SU-DHL-6 (cell line): ENCODE data around the gene ONECUT3.

Source experiments
- H2AFZ ChIP-seq: fragments of 200-600 bp; sonication (generic); 2 replicates; pipeline ENCODE4 v1.6.1; 2014; ENCODE audit warnings: low read depth, mild to moderate bottlenecking, moderate library complexity, mixed read lengths, antibody characterized with exemption, low read length; ENCODE audit not compliant: severe bottlenecking
- H3F3A ChIP-seq: fragments of 200-600 bp; shearing (Covaris generic); 2 replicates; pipeline ENCODE4 v1.6.0; 2016; ENCODE audit warnings: antibody characterized with exemption, mild to moderate bottlenecking; ENCODE audit not compliant: insufficient read depth
- H3K27ac ChIP-seq: fragments of 200-600 bp; sonication (generic); 2 replicates; pipeline ENCODE4 v1.5.1; 2016; ENCODE audit warnings: low read depth, mild to moderate bottlenecking, low read length, moderate library complexity, mixed read lengths
- H3K27me3 ChIP-seq: fragments of 200-600 bp; sonication (generic), shearing (Covaris generic); 2 replicates; pipeline ENCODE4 v1.6.0; 2014; ENCODE audit warnings: mild to moderate bottlenecking, low read length
- H3K36me3 ChIP-seq: fragments of 200-600 bp; sonication (generic); 2 replicates; pipeline ENCODE4 v1.6.1; 2014; ENCODE audit warnings: mild to moderate bottlenecking, low read length, mixed read lengths
- H3K4me2 ChIP-seq: fragments of 300-600, 200-600 bp; shearing (Covaris generic), sonication (generic); 2 replicates; pipeline ENCODE4 v1.6.0; 2014; ENCODE audit warnings: low read length, low read depth, mild to moderate bottlenecking; ENCODE audit not compliant: poor library complexity, severe bottlenecking
- H3K4me3 ChIP-seq: fragments of 200-600 bp; sonication (generic); 2 replicates; pipeline ENCODE4 v1.5.1; 2014; ENCODE audit warnings: antibody characterized with exemption, low read length, mild to moderate bottlenecking, mixed read lengths; ENCODE audit not compliant: insufficient read depth, poor library complexity, severe bottlenecking
- H3K79me2 ChIP-seq: fragments of 200-600 bp; sonication (generic); 2 replicates; pipeline ENCODE4 v1.6.1; 2014; ENCODE audit warnings: mild to moderate bottlenecking, low read length, moderate library complexity; ENCODE audit not compliant: insufficient read depth
- H3K9ac ChIP-seq: fragments of 200-600 bp; sonication (generic); 2 replicates; pipeline ENCODE4 v1.7.0; 2014; ENCODE audit warnings: mild to moderate bottlenecking, low read length
- H3K9me2 ChIP-seq: fragments of 200-600 bp; sonication (generic); replicated peaks from 2 replicates; pipeline ENCODE4 v1.6.1; 2014; ENCODE audit warnings: low read length; ENCODE audit not compliant: insufficient read depth
- H3K9me3 ChIP-seq: fragments of 200-600 bp; sonication (generic); 2 replicates; pipeline ENCODE4 v1.6.1; 2014; ENCODE audit warnings: low read length, mixed read lengths; ENCODE audit not compliant: insufficient read depth
- H4K20me1 ChIP-seq: fragments of 200-600 bp; sonication (generic); 2 replicates; pipeline ENCODE4 v1.6.1; 2014; ENCODE audit warnings: low read depth, mild to moderate bottlenecking, antibody characterized with exemption, low read length, moderate library complexity, mixed read lengths
- CTCF ChIP-seq: fragments of 200-600 bp; sonication (generic); IDR thresholded peaks from one replicate; pipeline ENCODE4 v1.5.1; 2017; ENCODE audit warnings: antibody characterized with exemption, mild to moderate bottlenecking, low read length, moderate library complexity; ENCODE audit not compliant: insufficient read depth, poor library complexity, severe bottlenecking
- EZH2phosphoT487 ChIP-seq: fragments of 200-600 bp; sonication (generic), shearing (Covaris generic); conservative IDR thresholded peaks from 2 replicates; pipeline ENCODE4 v1.6.1; 2018; ENCODE audit warnings: mild to moderate bottlenecking, antibody characterized with exemption, low read length, moderate library complexity, mixed read lengths

The ONECUT3 gene

GRCh38 chr19:1805401-1806183, 52.3 kb downstream of the ONECUT3 start:
- Histone ChIP-seq H2AFZ (no peak overlapping the region), H3K36me3 (no peaks in the 10 kb centered on the region), H3K79me2 (no peaks in the 10 kb centered on the region), H3K9ac (no peak overlapping the region), H3K27me3 (no peaks in the 10 kb centered on the region), H4K20me1 (no peaks in the 10 kb centered on the region), H3K4me2 (no peak overlapping the region), H3K9me2 (no peaks in the 10 kb centered on the region), H3K4me3 (no peak overlapping the region), H3F3A (no peaks in the 10 kb centered on the region), H3K9me3 (no peaks in the 10 kb centered on the region), H3K27ac (no peak overlapping the region)
- TF ChIP-seq CTCF (no peak), EZH2phosphoT487 (no peak)

GRCh38 chr19:1806184-1807029, 53.1 kb downstream of the ONECUT3 start:
- Histone ChIP-seq H3K27ac (no peak overlapping the region), H3K9me3 (no peaks in the 10 kb centered on the region), H3K9ac (no peak overlapping the region), H3K36me3 (no peaks in the 10 kb centered on the region), H4K20me1 (no peaks in the 10 kb centered on the region), H3K27me3 (no peaks in the 10 kb centered on the region), H3K9me2 (no peaks in the 10 kb centered on the region), H3K4me3 (no peak overlapping the region), H3K4me2 (no peak overlapping the region), H2AFZ (no peak overlapping the region), H3K79me2 (no peaks in the 10 kb centered on the region), H3F3A (no peaks in the 10 kb centered on the region)
- TF ChIP-seq EZH2phosphoT487 (no peak), CTCF (no peak)

GRCh38 chr19:1807030-1807694, 53.9 kb downstream of the ONECUT3 start:
- Histone ChIP-seq H3K9me3 (no peaks in the 10 kb centered on the region), H3F3A (no peaks in the 10 kb centered on the region), H3K4me2 (no peak overlapping the region), H3K36me3 (no peaks in the 10 kb centered on the region), H4K20me1 (no peaks in the 10 kb centered on the region), H3K27ac (no peak overlapping the region), H3K79me2 (no peaks in the 10 kb centered on the region), H3K9me2 (no peaks in the 10 kb centered on the region), H3K9ac (no peak overlapping the region), H2AFZ (no peak overlapping the region), H3K4me3 (no peak overlapping the region), H3K27me3 (no peaks in the 10 kb centered on the region)
- TF ChIP-seq EZH2phosphoT487 (no peak), CTCF (no peak)
